K562 (cell line): Measurements from ENCODE around the gene DEDD2. TPM values are rescaled to one million over a fixed set of nuclear protein-coding genes. Genes with fewer than 3 reads are reported as not detected.

Experiments used
- ATAC-seq: fragments of 200-7000 bp; cut with Tn5 transposase; 3 replicates; pipeline ENCODE4 v1.9.1; 2020; ENCODE audit warnings: moderate library complexity
- BruUV-seq: library from RNA; stranded (reverse); fragments of 400-500 nt; replicated peaks from 2 replicates; lab custom pipeline; 2021; lab: Mats Ljungman, UMichigan
- CTCF ChIA-PET: fragments of 300-600 bp; formaldehyde crosslinking; extraction: SDS; loops from one replicate; lab custom pipeline; 2021; ENCODE audit warnings: low intra/inter-chr PET ratio; lab: Yijun Ruan, JAX
- POLR2A ChIA-PET: fragments of 300-600, 350-650 bp; sonication (Branson Sonifier 250); formaldehyde crosslinking; extraction: SDS; loops from one replicate; lab custom pipeline; 2021; ENCODE audit warnings: antibody characterized with exemption, inconsistent platforms; lab: Yijun Ruan, JAX
- DNase-seq, 4 experiments: peaks; one replicate each; pipeline versions ENCODE4 v3.0.0 to v3.0.0-alpha.2; 2011 to 2018; ENCODE audit warnings: low spot score in 3 of 4, mixed read lengths in 3 of 4; ENCODE audit errors: extremely low read depth in 1 of 4
- FAIRE-seq: peaks from 2 replicates; lab custom pipeline; 2011; peaks lifted over from hg19 to GRCh38; lab: Jason Lieb, UNC
- H2AFZ ChIP-seq: 2 replicates; pipeline ENCODE4 v1.6.0; 2011; ENCODE audit warnings: low read depth, low read length, control low read depth, inconsistent platforms
- H3K27ac ChIP-seq: fragments of 200-600 bp; 3 replicates; pipeline ENCODE4 v1.8.0; 2011; ENCODE audit warnings: low read depth, mild to moderate bottlenecking, control low read depth, inconsistent platforms, low read length, moderate library complexity, mixed read lengths; ENCODE audit errors: extremely low read depth
- H3K27me3 ChIP-seq, 2 experiments: fragments of 300-600 bp in 1 of 2; 2 replicates in 1 of 2; 3 replicates in 1 of 2; pipeline versions ENCODE4 v1.6.0 to v1.8.0; 2011; ENCODE audit warnings: inconsistent platforms in 2 of 2, low read length in 2 of 2, mild to moderate bottlenecking in 1 of 2, mixed read lengths in 1 of 2, moderate library complexity in 1 of 2; ENCODE audit not compliant: control insufficient read depth in 2 of 2, insufficient read depth in 2 of 2
- H3K36me3 ChIP-seq: fragments of 300-600 bp; 3 replicates; pipeline ENCODE4 v1.8.0; 2011; ENCODE audit warnings: mild to moderate bottlenecking, low read length, inconsistent platforms; ENCODE audit not compliant: control insufficient read depth, insufficient read depth
- H3K4me1 ChIP-seq, 2 experiments: fragments of 200-600 bp in 1 of 2; replicated peaks in 1 of 2; 2 replicates in 1 of 2; 3 replicates in 1 of 2; pipeline versions ENCODE4 v1.5.1 to v1.8.0; 2011; ENCODE audit warnings: inconsistent platforms in 2 of 2, low read length in 2 of 2, mild to moderate bottlenecking in 1 of 2, mixed read lengths in 1 of 2, moderate library complexity in 1 of 2; ENCODE audit not compliant: control insufficient read depth in 2 of 2, insufficient read depth in 2 of 2
- H3K4me2 ChIP-seq: 2 replicates; pipeline ENCODE4 v1.6.1; 2011; ENCODE audit warnings: low read length, control low read depth, inconsistent platforms, mixed read lengths; ENCODE audit not compliant: insufficient read depth
- H3K4me3 ChIP-seq: fragments of 200-600 bp; sonication (generic), shearing (Covaris generic); 2 replicates; pipeline ENCODE4 v1.5.1; 2016; ENCODE audit warnings: control low read depth, inconsistent platforms
- H3K79me2 ChIP-seq: fragments of 200-600 bp; 3 replicates; pipeline ENCODE4 v1.8.0; 2011; ENCODE audit warnings: low read length, inconsistent platforms; ENCODE audit not compliant: control insufficient read depth, insufficient read depth
- H3K9ac ChIP-seq, 2 experiments: 2 replicates each; pipeline versions ENCODE4 v1.6.0 to v1.6.1; 2011; ENCODE audit warnings: low read depth in 2 of 2, low read length in 2 of 2, control low read depth in 1 of 2, inconsistent platforms in 1 of 2, mild to moderate bottlenecking in 1 of 2, mixed read lengths in 1 of 2; ENCODE audit not compliant: insufficient read depth in 1 of 2
- H3K9me1 ChIP-seq: one replicate; pipeline ENCODE4 v1.6.0; 2011; ENCODE audit warnings: inconsistent platforms, mild to moderate bottlenecking, low read length, moderate library complexity; ENCODE audit not compliant: control insufficient read depth, insufficient read depth
- H3K9me3 ChIP-seq: replicated peaks from 2 replicates; pipeline ENCODE4 v1.5.1; 2011; ENCODE audit warnings: low read depth, low read length, inconsistent platforms; ENCODE audit not compliant: control insufficient read depth, insufficient read depth
- H4K20me1 ChIP-seq: replicated peaks from 2 replicates; pipeline ENCODE4 v1.6.1; 2011; ENCODE audit warnings: low read length, inconsistent platforms, mixed read lengths; ENCODE audit not compliant: control insufficient read depth, insufficient read depth
- BDP1 ChIP-seq: IDR thresholded peaks from 3 replicates; pipeline ENCODE4 v1.6.1; 2011; ENCODE audit not compliant: insufficient read length, insufficient read depth
- ETV5 ChIP-seq: sonication (generic); formaldehyde crosslinking; IDR thresholded peaks from 2 replicates; pipeline ENCODE4 v1.4.0; 2020; ENCODE audit warnings: low read depth, mild to moderate bottlenecking, missing genetic modification reagents
- IFI16 ChIP-seq: fragments of 250-450 bp; sonication (Bioruptor Pico); IDR thresholded peaks from 2 replicates; pipeline ENCODE4 v2.1.2; 2022; ENCODE audit warnings: mild to moderate bottlenecking, inconsistent platforms
- PHB ChIP-seq: fragments of 250-450 bp; sonication (Bioruptor Pico); IDR thresholded peaks from 2 replicates; pipeline ENCODE4 v1.5.0; 2021
- PURB ChIP-seq: sonication (generic); formaldehyde crosslinking; IDR thresholded peaks from 2 replicates; pipeline ENCODE4 v1.9.0; 2021; ENCODE audit warnings: low read depth, mild to moderate bottlenecking, missing genetic modification reagents
- SIN3A ChIP-seq, 2 experiments: fragments of 150-350 bp in 1 of 2; IDR thresholded peaks; 2 replicates each; pipeline ENCODE4 v1.6.1; 2011 to 2016; ENCODE audit warnings: borderline replicate concordance in 2 of 2, low read depth in 2 of 2, low read length in 2 of 2, mild to moderate bottlenecking in 2 of 2, moderate library complexity in 2 of 2; ENCODE audit not compliant: control insufficient read depth in 1 of 2
- SOX6 ChIP-seq: fragments of 450-650 bp; IDR thresholded peaks from 2 replicates; pipeline ENCODE4 v1.6.1; 2014; ENCODE audit warnings: mild to moderate bottlenecking
- STAT5B ChIP-seq: fragments of 250-450 bp; sonication (Bioruptor Pico); IDR thresholded peaks from 2 replicates; pipeline ENCODE4 v1.8.0; 2021; ENCODE audit warnings: mild to moderate bottlenecking, inconsistent platforms
- STAT6 ChIP-seq: sonication (generic); formaldehyde crosslinking; IDR thresholded peaks from 2 replicates; pipeline ENCODE4 v1.8.1; 2023; ENCODE audit warnings: mild to moderate bottlenecking, missing genetic modification reagents
- TARDBP ChIP-seq: fragments of 450-650 bp; IDR thresholded peaks from 2 replicates; pipeline ENCODE4 v1.6.1; 2016
- TCFL5 ChIP-seq: fragments of 250-450 bp; sonication (Bioruptor Pico); conservative IDR thresholded peaks from 2 replicates; pipeline ENCODE4 v1.6.1; 2021; ENCODE audit warnings: mild to moderate bottlenecking, moderate library complexity, matching md5 sums
- ZNF696 ChIP-seq: fragments of 250-450 bp; sonication (Bioruptor Pico); conservative IDR thresholded peaks from 2 replicates; pipeline ENCODE4 v1.4.0; 2020; ENCODE audit warnings: mild to moderate bottlenecking, moderate library complexity
- ZNF75A ChIP-seq: fragments of 450-650 bp; formaldehyde crosslinking; IDR thresholded peaks from 2 replicates; pipeline ENCODE4 v1.4.0; 2020; ENCODE audit warnings: mild to moderate bottlenecking
- ZNF764 ChIP-seq: fragments of 250-450 bp; sonication (Bioruptor Pico); IDR thresholded peaks from 2 replicates; pipeline ENCODE4 v1.4.0; 2020; ENCODE audit warnings: low read depth, mild to moderate bottlenecking, moderate library complexity
- WGBS: fragments of 100-300 bp; shearing (Covaris generic); methylation state at CpG from one replicate; pipeline ENCODE4 v1.1.6; 2016; ENCODE audit warnings: low coverage, mixed read lengths; ENCODE audit not compliant: insufficient coverage; ENCODE audit errors: missing lambda C conversion rate; 5-methylcytosine and 5-hydroxymethylcytosine counted together
- in situ Hi-C: fragments of 300-500 bp; cut with MboI; formaldehyde crosslinking; loops from 4 replicates; pipeline ENCODE4 v1.15.0; 2018; ENCODE audit warnings: inconsistent platforms, mixed read lengths
- intact Hi-C: fragments of 100-400 bp; cut with micrococcal nuclease; formaldehyde crosslinking; loops from 2 replicates; pipeline ENCODE4 v1.14.2; 2022
- polyA plus RNA-seq, 8 experiments: library from polyadenylated mRNA; depleted of rRNA in 4 of 8; stranded (reverse) in 5 of 8; unstranded in 3 of 8; fragments of >200 nt; fragmentation: Nextera tagmentation in 2 of 8; fragmentation: Illumina TruSeq in 1 of 8; extraction: Ambion mirVana in 2 of 8; extraction: Trizol in 1 of 8; gene quantifications; 2 replicates each; pipeline versions ENCODE4 v1.2.1 to v1.2.3, GENCODE V29; 2011 to 2014; ENCODE audit warnings: inconsistent platforms in 1 of 8, missing spikeins in 1 of 8
- total RNA-seq, 7 experiments: library from RNA; depleted of rRNA in 6 of 7; stranded (reverse); fragments of >200 nt in 6 of 7; fragmentation: Illumina TruSeq in 2 of 7; extraction: Trizol in 2 of 7; gene quantifications; 2 replicates each; pipeline versions ENCODE4 v1.2.1 to v1.2.3, GENCODE V29; 2011 to 2021; ENCODE audit warnings: low replicate concordance in 1 of 7

DEDD2 gene
- total and polyA plus RNA-seq, 9 of the 15 experiments (the other 6 are each of a cell fraction or from before 2014, with no cell fraction given) = 4.3 to 43.0 (median 29.2) TPM

DNA sequence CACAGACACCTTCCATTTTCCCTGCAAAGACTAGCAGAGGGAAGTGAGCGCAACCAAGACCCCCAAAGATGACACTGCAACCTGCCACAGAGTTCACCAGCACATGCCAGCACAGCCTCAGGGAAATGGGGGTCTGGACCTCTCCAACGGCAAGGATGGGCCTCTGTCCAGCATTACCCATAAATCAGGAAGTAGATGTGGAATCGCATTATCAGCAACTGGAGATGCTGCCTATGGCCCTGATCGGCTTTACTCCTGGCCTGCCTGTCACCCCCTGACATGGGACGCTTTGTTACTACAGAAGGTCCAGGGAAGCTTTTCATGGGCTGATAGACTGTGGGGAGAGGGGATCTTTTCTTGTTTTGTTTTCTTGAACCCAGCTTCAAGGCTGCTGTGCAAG, 43.8 kb downstream of the DEDD2 start:
- no peak for TF ChIP-seq ZNF75A (CRISPR knock-in tag)
- no peak for TF ChIP-seq ZNF764 (CRISPR knock-in tag)
- no peak for TF ChIP-seq BDP1
- no peak for TF ChIP-seq TARDBP
- TF ChIP-seq IFI16 (CRISPR knock-in tag) = no peak
- TF ChIP-seq PURB = no peak
- TF ChIP-seq TCFL5 (CRISPR knock-in tag) = no peak
- TF ChIP-seq SIN3A (IDR thresholded peaks at IDR 0.05; ENCODE audit: borderline replicate concordance in 2 of 2, control insufficient read depth in 1 of 2, low read depth in 2 of 2, low read length in 2 of 2) = no peak
- no peak for TF ChIP-seq STAT5B
- TF ChIP-seq ZNF696 (CRISPR knock-in tag) = no peak
- no peak for TF ChIP-seq SOX6
- no peak for TF ChIP-seq STAT6 (CRISPR knock-in tag)
- no peak for TF ChIP-seq ETV5 (CRISPR knock-in tag)
- no peak for TF ChIP-seq PHB (CRISPR knock-in tag)
- in situ Hi-C loops = no loop called here
- H3K36me3 ChIP-seq = no peaks in the 10 kb centered on the region
- H4K20me1 ChIP-seq = peaks cover 10% of the 10 kb centered on the region; the same call in 1 of the 2 replicates
- WGBS = 6% methylated on average over 5 of the region's 5 CpGs
- no peak overlapping the region for H2AFZ ChIP-seq
- H3K27me3 ChIP-seq = peaks cover 56 to 96% of the 10 kb centered on the region in 2 experiments
- H3K4me1 ChIP-seq = peaks cover 0 to 15% of the 10 kb centered on the region in 2 experiments; a peak in 2 of 5 replicates
- FAIRE-seq (no peak), ATAC-seq (no peak), DNase-seq (no peak)
- ChIA-PET POLR2A (no interaction called here), CTCF (no interaction called here)
- intact Hi-C loops = no loop called here
- H3K27ac ChIP-seq = no peak overlapping the region
- H3K9ac ChIP-seq = no peak overlapping the region
- no peaks in the 10 kb centered on the region for H3K9me1 ChIP-seq
- no peaks in the 10 kb centered on the region for H3K79me2 ChIP-seq
- no peak overlapping the region for H3K4me3 ChIP-seq
- no peak overlapping the region for H3K4me2 ChIP-seq
- no peaks in the 10 kb centered on the region for H3K9me3 ChIP-seq
- BruUV-seq = no TSS peak
